Measurements from ENCODE around the gene CCDC122. TPM values are rescaled to one million over a fixed set of nuclear protein-coding genes. Genes with fewer than 3 reads are reported as not detected.

CCDC122 gene
- total RNA-seq, 6 donors from 2014 or later: 3.5 to 52.4 (median 4.4) TPM

DNA sequence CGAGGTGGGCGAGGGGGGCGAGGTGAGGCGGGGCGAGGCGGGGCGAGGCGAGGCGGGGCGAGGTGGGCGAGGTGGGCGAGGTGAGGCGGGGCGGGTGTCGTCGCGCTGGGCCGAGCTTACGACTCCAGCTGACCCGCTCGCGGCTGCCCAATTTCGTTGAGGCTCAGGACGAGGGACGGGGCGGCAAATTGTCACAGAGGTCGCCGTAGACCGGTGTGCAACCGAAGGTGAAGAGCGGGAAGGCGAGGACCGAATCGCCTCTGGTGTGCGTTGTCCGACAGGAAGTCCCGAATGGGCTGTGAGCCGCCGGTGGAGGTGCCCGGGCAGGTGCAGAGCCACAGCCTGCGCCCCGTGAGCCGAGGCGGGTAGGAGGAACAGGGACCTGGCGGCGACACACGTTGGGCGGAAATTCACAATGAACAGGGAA, 228 bp upstream of the CCDC122 start, which contains the start of gene LACC1:
LACC1 (plus strand) TSS at position 150 of the 427 bp plus-strand sequence. CDS start 1,082 bp downstream, outside the sequence.
- H3K4me3 ChIP-seq: peak within 1 kb of the TSS; percentile 67 to 79 (median 73)
- no peaks in the 10 kb centered on the region for H3K9me3 ChIP-seq
- H3K27ac ChIP-seq: peak within 1 kb of the TSS; percentile 97 to 99 (median 98)
- TF ChIP-seq EP300 (IDR thresholded peaks at IDR 0.05) (no peak), POLR2A (IDR thresholded peaks at IDR 0.05) (no peak), POLR2AphosphoS5 (IDR thresholded peaks at IDR 0.05) (no peak)
- TF ChIP-seq, protein P1, sequence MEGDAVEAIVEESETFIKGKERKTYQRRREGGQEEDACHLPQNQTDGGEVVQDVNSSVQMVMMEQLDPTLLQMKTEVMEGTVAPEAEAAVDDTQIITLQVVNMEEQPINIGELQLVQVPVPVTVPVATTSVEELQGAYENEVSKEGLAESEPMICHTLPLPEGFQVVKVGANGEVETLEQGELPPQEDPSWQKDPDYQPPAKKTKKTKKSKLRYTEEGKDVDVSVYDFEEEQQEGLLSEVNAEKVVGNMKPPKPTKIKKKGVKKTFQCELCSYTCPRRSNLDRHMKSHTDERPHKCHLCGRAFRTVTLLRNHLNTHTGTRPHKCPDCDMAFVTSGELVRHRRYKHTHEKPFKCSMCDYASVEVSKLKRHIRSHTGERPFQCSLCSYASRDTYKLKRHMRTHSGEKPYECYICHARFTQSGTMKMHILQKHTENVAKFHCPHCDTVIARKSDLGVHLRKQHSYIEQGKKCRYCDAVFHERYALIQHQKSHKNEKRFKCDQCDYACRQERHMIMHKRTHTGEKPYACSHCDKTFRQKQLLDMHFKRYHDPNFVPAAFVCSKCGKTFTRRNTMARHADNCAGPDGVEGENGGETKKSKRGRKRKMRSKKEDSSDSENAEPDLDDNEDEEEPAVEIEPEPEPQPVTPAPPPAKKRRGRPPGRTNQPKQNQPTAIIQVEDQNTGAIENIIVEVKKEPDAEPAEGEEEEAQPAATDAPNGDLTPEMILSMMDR (IDR thresholded peaks at IDR 0.05): no peak
- H3K36me3 ChIP-seq: no peaks in the 10 kb centered on the region
- peaks cover 12 to 20% (median 13%) of the 10 kb centered on the region in 4 donors for H3K4me1 ChIP-seq
- 0% methylated on average over 4 to 41 of the region's 48 CpGs for WGBS, 2 donors
- H3K27me3 ChIP-seq: no peaks in the 10 kb centered on the region
- ATAC-seq (ENCODE audit: low FRiP score in 2 of 2) (peak; percentile 66 to 88), DNase-seq (peak in 1 of 2 donors; percentile 63)

DNA sequence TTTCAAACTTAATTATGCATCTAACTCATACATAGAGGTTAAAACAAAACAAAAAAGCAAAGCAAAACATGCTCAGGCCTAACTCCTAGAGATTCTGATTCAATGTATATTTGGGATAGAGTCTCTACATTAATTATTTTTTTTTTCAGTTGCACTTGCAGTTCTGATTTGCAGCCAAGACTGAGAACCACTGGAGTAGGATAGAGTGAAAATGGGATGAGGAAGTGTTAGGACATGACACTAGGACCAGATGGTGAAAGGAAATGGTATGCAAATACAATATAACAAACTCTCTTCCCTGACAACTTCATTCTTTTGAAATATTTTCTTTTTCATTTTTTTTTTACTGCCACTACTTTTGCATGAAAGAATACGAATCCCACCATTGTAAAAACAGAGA, 1.8 kb downstream of the CCDC122 start:
- Histone ChIP-seq H3K9me3 (no peaks in the 10 kb centered on the region), H3K36me3 (no peaks in the 10 kb centered on the region), H3K27me3 (no peaks in the 10 kb centered on the region), H3K4me3 (no peak overlapping the region), H3K4me1 (peaks cover 12 to 20% (median 13%) of the 10 kb centered on the region in 4 donors), H3K27ac (no peak overlapping the region)
- ATAC-seq (ENCODE audit: low FRiP score in 2 of 2): no peak
- TF ChIP-seq POLR2A (IDR thresholded peaks at IDR 0.05): no peak
- no peak for TF ChIP-seq EP300 (IDR thresholded peaks at IDR 0.05)
- no peak for TF ChIP-seq POLR2AphosphoS5 (IDR thresholded peaks at IDR 0.05)
- TF ChIP-seq, protein P1 (IDR thresholded peaks at IDR 0.05): no peak
- DNase-seq: no peak
- WGBS, 2 donors: 82 to 86% methylated on average over 1 of the region's 1 CpG

DNA sequence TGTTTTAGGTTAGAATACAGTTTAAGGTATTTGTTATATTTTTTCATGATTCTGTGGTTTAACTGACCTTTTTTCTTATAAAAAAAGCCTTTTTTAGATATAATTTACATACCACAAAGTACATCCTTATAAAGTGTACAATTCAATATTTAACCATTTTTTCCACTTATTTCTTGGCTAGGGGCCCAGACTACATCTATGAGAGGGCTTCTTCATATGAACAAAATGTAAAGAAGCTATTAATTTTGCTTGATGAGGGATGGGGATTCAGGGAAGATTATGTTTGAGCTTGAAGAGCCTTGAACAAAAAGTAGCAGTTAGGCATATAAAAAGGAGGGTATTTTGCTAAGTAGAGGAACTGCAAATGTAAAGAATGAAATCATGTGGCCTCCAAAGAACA, 2.2 kb downstream of the CCDC122 start:
- Histone ChIP-seq H3K27me3 (no peaks in the 10 kb centered on the region), H3K36me3 (no peaks in the 10 kb centered on the region), H3K9me3 (no peaks in the 10 kb centered on the region), H3K4me3 (no peak overlapping the region), H3K4me1 (peaks cover 12 to 20% (median 13%) of the 10 kb centered on the region in 4 donors), H3K27ac (no peak overlapping the region)
- DNase-seq: no peak
- no peak for ATAC-seq (ENCODE audit: low FRiP score in 2 of 2)
- no peak for TF ChIP-seq POLR2AphosphoS5 (IDR thresholded peaks at IDR 0.05)

DNA sequence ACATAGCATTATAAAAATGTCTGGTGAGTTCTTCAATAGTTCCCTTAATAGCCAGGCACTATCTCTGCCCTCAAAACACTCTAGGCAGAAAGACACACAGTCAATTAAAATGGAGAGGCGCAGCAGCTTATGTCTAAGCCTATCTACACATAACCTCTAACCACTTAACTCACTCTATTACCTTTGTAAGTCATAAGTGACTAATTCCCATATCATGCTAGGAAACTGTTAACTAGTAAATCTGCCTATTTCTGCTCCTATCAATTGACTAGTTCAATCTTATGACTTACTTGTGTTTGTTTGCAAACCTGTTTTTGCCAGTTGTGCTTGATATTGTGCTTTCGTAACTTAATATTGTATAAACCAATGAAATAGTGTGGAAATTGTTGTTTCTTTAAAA, 3.2 kb downstream of the CCDC122 start:
- 97% methylated on average over 2 of the region's 2 CpGs for WGBS, 2 donors
- no peak for DNase-seq
- H3K9me3 ChIP-seq: no peaks in the 10 kb centered on the region
- no peaks in the 10 kb centered on the region for H3K27me3 ChIP-seq
- no peak overlapping the region for H3K4me3 ChIP-seq
- H3K27ac ChIP-seq: no peak overlapping the region
- no peak for TF ChIP-seq POLR2A (IDR thresholded peaks at IDR 0.05)
- no peak for TF ChIP-seq EP300 (IDR thresholded peaks at IDR 0.05)
- TF ChIP-seq POLR2AphosphoS5 (IDR thresholded peaks at IDR 0.05): no peak
- TF ChIP-seq, protein P1 (IDR thresholded peaks at IDR 0.05): no peak
- no peaks in the 10 kb centered on the region for H3K36me3 ChIP-seq
- H3K4me1 ChIP-seq: peaks cover 12 to 20% (median 13%) of the 10 kb centered on the region in 4 donors
- no peak for ATAC-seq (ENCODE audit: low FRiP score in 2 of 2)

DNA sequence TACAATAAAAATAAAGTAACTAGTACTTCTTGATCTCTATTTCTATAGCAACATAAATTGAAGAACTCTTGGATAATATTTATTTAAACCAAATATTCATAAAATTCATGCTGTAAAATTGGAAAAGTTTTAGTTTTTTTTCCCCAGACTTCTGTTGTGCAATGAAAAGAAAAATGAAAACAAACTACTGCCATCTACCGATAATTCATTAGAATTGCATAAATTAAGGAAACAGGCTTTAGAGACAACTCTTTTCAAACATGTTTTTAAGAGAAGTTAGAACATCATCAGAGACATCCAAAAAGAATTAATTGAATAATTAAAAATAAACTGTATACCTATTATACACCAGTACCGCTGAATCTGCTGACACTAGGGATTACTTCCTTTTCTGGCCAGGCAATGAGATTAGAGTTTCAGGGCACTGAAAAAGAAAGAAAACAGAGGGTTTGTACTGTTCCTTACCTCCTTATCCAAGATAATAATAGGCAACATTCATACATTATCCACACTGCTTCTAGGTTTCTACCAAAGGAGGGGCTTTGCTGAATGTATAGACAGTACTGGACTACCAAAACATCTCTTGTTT, 4.9 kb downstream of the CCDC122 start:
- 16 to 23% methylated on average over 2 of the region's 2 CpGs for WGBS, 2 donors
- no peak overlapping the region for H3K27ac ChIP-seq
- no peak for DNase-seq

More for the DNA sequence above, 4.9 kb downstream of the CCDC122 start:
- Histone ChIP-seq H3K9me3 (no peaks in the 10 kb centered on the region), H3K27me3 (no peaks in the 10 kb centered on the region), H3K4me1 (peaks cover 6 to 12% (median 8%) of the 10 kb centered on the region in 4 donors), H3K4me3 (no peak overlapping the region), H3K36me3 (no peaks in the 10 kb centered on the region)
- ATAC-seq (ENCODE audit: low FRiP score in 2 of 2): no peak
- TF ChIP-seq POLR2A (IDR thresholded peaks at IDR 0.05) (no peak), EP300 (IDR thresholded peaks at IDR 0.05) (no peak), POLR2AphosphoS5 (IDR thresholded peaks at IDR 0.05) (no peak)
- TF ChIP-seq, protein P1 (IDR thresholded peaks at IDR 0.05): peak; percentile 8 to 66 (median 44)
